AG09309 (cell line): ENCODE data around the gene TECR.

Experiments used
- DNase-seq: peaks from one replicate; pipeline ENCODE4 v3.0.0-alpha.2; 2010; ENCODE audit warnings: low read depth
- H3K4me3 ChIP-seq: 2 replicates; pipeline ENCODE4 v1.5.1; 2011; ENCODE audit warnings: mild to moderate bottlenecking, low read depth, low read length, moderate library complexity; ENCODE audit not compliant: control insufficient read depth
- TF ChIP-seq, protein P1 (sequence below): IDR thresholded peaks from 2 replicates; pipeline ENCODE4 v1.5.1; 2011; ENCODE audit warnings: mild to moderate bottlenecking, low read depth, low read length, inconsistent platforms; ENCODE audit not compliant: insufficient read depth, control insufficient read depth; ENCODE audit errors: missing control alignments

Gene TECR

DNA sequence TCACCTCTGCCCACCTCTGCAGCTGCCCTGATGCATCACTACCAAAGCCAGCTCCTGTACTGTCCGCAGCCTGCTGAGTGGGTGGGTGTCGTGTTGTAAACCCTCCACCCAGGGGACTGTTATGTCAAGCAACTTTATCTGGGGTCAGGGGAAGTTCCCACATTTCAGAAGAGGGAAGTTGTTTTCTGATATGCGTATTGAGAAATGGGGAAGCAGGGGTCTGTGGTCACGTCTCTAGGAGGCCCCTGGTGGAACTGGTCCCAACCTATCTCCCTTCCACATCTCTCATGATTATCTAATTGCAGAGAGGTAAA lies 84.7 kb downstream of the TECR start:
- H3K4me3 ChIP-seq, result no peak overlapping the region
- DNase-seq, result no peak
- TF ChIP-seq, protein P1, sequence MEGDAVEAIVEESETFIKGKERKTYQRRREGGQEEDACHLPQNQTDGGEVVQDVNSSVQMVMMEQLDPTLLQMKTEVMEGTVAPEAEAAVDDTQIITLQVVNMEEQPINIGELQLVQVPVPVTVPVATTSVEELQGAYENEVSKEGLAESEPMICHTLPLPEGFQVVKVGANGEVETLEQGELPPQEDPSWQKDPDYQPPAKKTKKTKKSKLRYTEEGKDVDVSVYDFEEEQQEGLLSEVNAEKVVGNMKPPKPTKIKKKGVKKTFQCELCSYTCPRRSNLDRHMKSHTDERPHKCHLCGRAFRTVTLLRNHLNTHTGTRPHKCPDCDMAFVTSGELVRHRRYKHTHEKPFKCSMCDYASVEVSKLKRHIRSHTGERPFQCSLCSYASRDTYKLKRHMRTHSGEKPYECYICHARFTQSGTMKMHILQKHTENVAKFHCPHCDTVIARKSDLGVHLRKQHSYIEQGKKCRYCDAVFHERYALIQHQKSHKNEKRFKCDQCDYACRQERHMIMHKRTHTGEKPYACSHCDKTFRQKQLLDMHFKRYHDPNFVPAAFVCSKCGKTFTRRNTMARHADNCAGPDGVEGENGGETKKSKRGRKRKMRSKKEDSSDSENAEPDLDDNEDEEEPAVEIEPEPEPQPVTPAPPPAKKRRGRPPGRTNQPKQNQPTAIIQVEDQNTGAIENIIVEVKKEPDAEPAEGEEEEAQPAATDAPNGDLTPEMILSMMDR, result no peak
